Calu3 (cell line): ENCODE data around the gene DTNB. TPM values are rescaled to one million over a fixed set of nuclear protein-coding genes. Genes with fewer than 3 reads are reported as not detected.

ENCODE experiments used
- BruUV-seq: library from RNA; stranded (reverse); fragments of 400-500 nt; replicated peaks from 2 replicates; lab custom pipeline; 2021; lab: Mats Ljungman, UMichigan
- CTCF ChIA-PET: fragments of 300-600 bp; sonication (Branson Sonifier 250); formaldehyde crosslinking; loops from one replicate; lab custom pipeline; 2022; ENCODE audit warnings: antibody characterized with exemption; lab: Charles Lee
- DNase-seq: peaks from one replicate; pipeline ENCODE4 v3.0.0; 2022
- H3K27ac Mint-ChIP-seq: one replicate; pipeline ENCODE4 v1.8.0; 2022; ENCODE audit warnings: mixed read lengths; ENCODE audit not compliant: unreplicated experiment
- H3K27me3 Mint-ChIP-seq: one replicate; pipeline ENCODE4 v1.8.0; 2022; ENCODE audit warnings: mixed read lengths; ENCODE audit not compliant: unreplicated experiment
- H3K36me3 Mint-ChIP-seq: one replicate; pipeline ENCODE4 v1.8.0; 2022; ENCODE audit warnings: mild to moderate bottlenecking, moderate library complexity, mixed read lengths; ENCODE audit not compliant: insufficient read depth, unreplicated experiment
- H3K4me1 Mint-ChIP-seq: one replicate; pipeline ENCODE4 v1.8.0; 2022; ENCODE audit warnings: mild to moderate bottlenecking, low read depth, mixed read lengths; ENCODE audit not compliant: unreplicated experiment
- H3K4me3 Mint-ChIP-seq: one replicate; pipeline ENCODE4 v1.8.0; 2022; ENCODE audit warnings: mild to moderate bottlenecking, low read depth, moderate library complexity, mixed read lengths; ENCODE audit not compliant: unreplicated experiment
- H3K9me3 Mint-ChIP-seq: one replicate; pipeline ENCODE4 v1.8.0; 2022; ENCODE audit warnings: low read depth, mixed read lengths; ENCODE audit not compliant: unreplicated experiment
- CTCF ChIP-seq: fragments of 200-600 bp; IDR thresholded peaks from one replicate; pipeline ENCODE4 v1.8.0; 2022; ENCODE audit warnings: antibody characterized with exemption; ENCODE audit not compliant: unreplicated experiment
- intact Hi-C: fragments of 100-400 bp; cut with micrococcal nuclease; formaldehyde crosslinking; loops from one replicate; pipeline ENCODE4 v1.10.0; 2022; ENCODE audit not compliant: unreplicated experiment
- total RNA-seq: library from RNA; stranded (reverse); gene quantifications from 2 replicates; pipeline ENCODE4 v1.2.3, GENCODE V29; 2022

DTNB gene
- total RNA-seq, 1 experiment from 2014 or later = 27.3 TPM

GRCh38 chr2:25332571-25332970 is 340.8 kb downstream of the DTNB start:
- no peaks in the 10 kb centered on the region for H3K9me3 Mint-ChIP-seq
- H3K4me3 Mint-ChIP-seq = no peak overlapping the region
- no peaks in the 10 kb centered on the region for H3K36me3 Mint-ChIP-seq
- TF ChIP-seq CTCF = no peak
- CTCF ChIA-PET = no interaction called here
- no peak for DNase-seq
- H3K27me3 Mint-ChIP-seq = no peaks in the 10 kb centered on the region
- intact Hi-C loops = no loop called here
- H3K4me1 Mint-ChIP-seq = no peaks in the 10 kb centered on the region
- no TSS peak for BruUV-seq
- H3K27ac Mint-ChIP-seq = no peak overlapping the region

DNA sequence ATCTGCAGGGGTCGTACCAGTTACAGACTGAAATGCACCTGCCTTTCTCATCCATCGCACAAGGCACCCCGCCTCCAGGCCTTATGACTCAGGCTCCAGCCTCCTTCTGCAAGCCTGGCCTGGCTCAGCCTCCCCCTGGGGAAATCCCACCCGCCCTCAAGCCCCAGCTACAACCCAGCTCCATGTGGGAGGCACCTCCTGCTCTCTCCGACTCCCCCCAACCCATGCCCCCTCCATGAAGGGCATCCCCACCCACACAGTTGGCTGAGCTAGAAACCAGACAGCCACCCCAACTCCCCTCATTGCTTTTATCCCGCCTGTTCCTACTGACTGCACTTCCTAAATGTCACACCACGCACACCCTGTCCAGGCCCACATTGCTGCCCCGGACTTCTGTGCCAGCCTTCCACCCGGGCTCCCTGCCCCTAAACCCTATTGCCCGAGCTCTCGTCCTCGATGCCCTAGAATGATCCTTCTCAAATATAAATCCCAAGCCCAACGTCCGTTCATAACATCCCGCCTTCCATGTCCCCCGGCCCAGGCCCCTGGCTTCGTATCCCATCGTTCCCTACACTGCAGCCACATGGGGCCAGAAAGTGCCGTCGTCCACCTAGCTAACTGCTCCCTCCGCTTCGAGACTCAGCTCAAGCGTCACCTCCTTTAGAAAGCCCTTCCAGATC is 341.6 kb downstream of the DTNB start:
- intact Hi-C loops = no loop called here
- no peak for DNase-seq
- no peaks in the 10 kb centered on the region for H3K9me3 Mint-ChIP-seq
- no TSS peak for BruUV-seq
- no peak overlapping the region for H3K27ac Mint-ChIP-seq
- no peak overlapping the region for H3K4me3 Mint-ChIP-seq
- TF ChIP-seq CTCF = no peak
- no peaks in the 10 kb centered on the region for H3K36me3 Mint-ChIP-seq
- no peaks in the 10 kb centered on the region for H3K27me3 Mint-ChIP-seq
- CTCF ChIA-PET = no interaction called here
- H3K4me1 Mint-ChIP-seq = no peaks in the 10 kb centered on the region

- Mint-ChIP-seq H3K9me3 (no peaks in the 10 kb centered on the region), H3K36me3 (no peaks in the 10 kb centered on the region), H3K4me3 (no peak overlapping the region), H3K27ac (no peak overlapping the region), H3K4me1 (no peaks in the 10 kb centered on the region), H3K27me3 (no peaks in the 10 kb centered on the region)
- no TSS peak for BruUV-seq
- intact Hi-C loops = no loop called here
- DNase-seq = no peak
- no peak for TF ChIP-seq CTCF
- CTCF ChIA-PET = no interaction called here
Observed at GRCh38 chr2:25330937-25331336, 342.4 kb downstream of the DTNB start.

DNA sequence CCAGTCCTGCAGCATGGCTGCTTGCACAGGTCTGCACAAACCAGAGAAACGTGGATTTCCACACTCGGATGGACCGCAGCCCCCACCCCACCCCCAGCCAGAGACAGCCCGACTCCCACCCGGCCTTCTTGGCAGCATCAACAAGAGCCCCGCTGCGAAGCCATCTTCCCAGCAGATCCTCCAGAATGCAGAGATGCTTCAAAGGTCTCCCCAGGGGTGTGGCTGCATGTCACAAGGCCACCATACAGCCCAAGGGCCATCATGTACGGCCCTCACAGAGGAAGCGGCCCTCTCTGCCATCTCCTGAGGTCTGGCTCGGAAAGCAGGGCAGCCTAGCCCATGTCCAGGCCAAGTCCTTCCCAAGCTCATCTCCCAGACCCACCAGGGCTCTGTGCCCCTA is 343.1 kb downstream of the DTNB start:
- no peak for DNase-seq
- Mint-ChIP-seq H3K4me3 (no peak overlapping the region), H3K4me1 (no peaks in the 10 kb centered on the region), H3K9me3 (no peaks in the 10 kb centered on the region), H3K27ac (no peak overlapping the region), H3K36me3 (no peaks in the 10 kb centered on the region), H3K27me3 (no peaks in the 10 kb centered on the region)
- BruUV-seq = no TSS peak
- intact Hi-C loops = no loop called here
- TF ChIP-seq CTCF = no peak
- CTCF ChIA-PET = no interaction called here
